ENCODE data around the gene CCIN. TPM values are rescaled to one million over a fixed set of nuclear protein-coding genes. Genes with fewer than 3 reads are reported as not detected.

The CCIN gene
- total RNA-seq, 1 experiment from 2014 or later = 0.20 TPM

GRCh38 chr9:36141288-36141687, 27.9 kb upstream of the CCIN start:
- no peak overlapping the region for H3K4me3 ChIP-seq (replicated peaks in 1 of 2; ENCODE audit: low read depth in 1 of 2, low read length in 2 of 2)
- DNase-seq (ENCODE audit: low read depth, low spot score) (no peak), ATAC-seq (no peak)
- no peaks in the 10 kb centered on the region for H3K79me2 ChIP-seq (ENCODE audit: insufficient read depth, low read length)
- H3K27ac ChIP-seq (ENCODE audit: low read depth, low read length) = no peak overlapping the region
- intact Hi-C loops (cut with micrococcal nuclease) = no loop called here
- H3K27me3 ChIP-seq (ENCODE audit: insufficient read depth, low read length) = no peaks in the 10 kb centered on the region
- TF ChIP-seq EZH2phosphoT487 (IDR thresholded peaks at IDR 0.05; ENCODE audit: borderline replicate concordance) = no peak
- TF ChIP-seq CTCF (IDR thresholded peaks at IDR 0.05 in 2 of 3, conservative IDR thresholded peaks at IDR 0.05 in 1 of 3; ENCODE audit: borderline replicate concordance in 1 of 3, insufficient read depth in 1 of 3, low read depth in 2 of 3, low read length in 2 of 3) = peak in 2 of 3 experiments; percentile 9 to 11; a peak in 1 of 6 replicates
- no peak overlapping the region for H3K9ac ChIP-seq (ENCODE audit: low read length)
- H2AFZ ChIP-seq (ENCODE audit: low read depth, low read length, poor library complexity, severe bottlenecking) = no peak overlapping the region
- ChIA-PET CTCF (no interaction called here), RAD21 (ENCODE audit: low non-redundant PET in 1 of 2, low total read pairs in 2 of 2, uncharacterized antibody in 2 of 2, unreplicated experiment in 2 of 2) (no interaction called here), POLR2A (no interaction called here)
- H3K9me3 ChIP-seq (ENCODE audit: control insufficient read depth in 1 of 2, insufficient read depth in 1 of 2, low read depth in 1 of 2, low read length in 2 of 2) = peaks cover 0 to 3% of the 10 kb centered on the region in 2 experiments; a peak in 1 of 4 replicates
- H3K9me2 ChIP-seq (ENCODE audit: insufficient read depth) = no peaks in the 10 kb centered on the region
- no peaks in the 10 kb centered on the region for H4K20me1 ChIP-seq (ENCODE audit: insufficient read depth)
- H3K36me3 ChIP-seq (ENCODE audit: control insufficient read depth in 1 of 2, insufficient read depth in 2 of 2, low read length in 2 of 2) = no peaks in the 10 kb centered on the region
- peaks cover 0 to 11% of the 10 kb centered on the region in 2 experiments; a peak in 1 of 4 replicates for H3K4me1 ChIP-seq (ENCODE audit: control insufficient read depth in 1 of 2, insufficient read depth in 2 of 2, low read length in 2 of 2)
- H3K4me2 ChIP-seq (ENCODE audit: low read length) = no peak overlapping the region
- BruUV-seq (replicated peaks) = no TSS peak

GRCh38 chr9:36141761-36142160, 27.4 kb upstream of the CCIN start:
- TF ChIP-seq SP1 (IDR thresholded peaks at IDR 0.05; ENCODE audit: low read depth) (no peak), EGR1 (IDR thresholded peaks at IDR 0.05; ENCODE audit: low read depth) (no peak), ELF1 (IDR thresholded peaks at IDR 0.05; ENCODE audit: borderline replicate concordance, low read depth) (no peak), CBX3 (IDR thresholded peaks at IDR 0.05; ENCODE audit: low read depth) (no peak), SIN3A (IDR thresholded peaks at IDR 0.05; ENCODE audit: low read depth) (no peak), ZNF274 (IDR thresholded peaks at IDR 0.05; ENCODE audit: low read depth, low read length) (no peak), EZH2 (IDR thresholded peaks at IDR 0.05) (no peak)
- Histone ChIP-seq H3K4me3 (replicated peaks in 1 of 2; ENCODE audit: low read depth in 1 of 2, low read length in 2 of 2) (no peak overlapping the region), H3K9ac (ENCODE audit: low read length) (no peak overlapping the region), H3K27ac (ENCODE audit: low read depth, low read length) (no peak overlapping the region), H3K79me2 (ENCODE audit: insufficient read depth, low read length) (no peaks in the 10 kb centered on the region), H3K4me1 (ENCODE audit: control insufficient read depth in 1 of 2, insufficient read depth in 2 of 2, low read length in 2 of 2) (peaks cover 0 to 10% of the 10 kb centered on the region in 2 experiments; a peak in 1 of 4 replicates), H3K9me2 (ENCODE audit: insufficient read depth) (no peaks in the 10 kb centered on the region), H3K9me3 (ENCODE audit: control insufficient read depth in 1 of 2, insufficient read depth in 1 of 2, low read depth in 1 of 2, low read length in 2 of 2) (peaks cover 0 to 3% of the 10 kb centered on the region in 2 experiments; a peak in 1 of 4 replicates), H3K27me3 (ENCODE audit: insufficient read depth, low read length) (no peaks in the 10 kb centered on the region), H3K36me3 (ENCODE audit: control insufficient read depth in 1 of 2, insufficient read depth in 2 of 2, low read length in 2 of 2) (no peaks in the 10 kb centered on the region), H2AFZ (ENCODE audit: low read depth, low read length, poor library complexity, severe bottlenecking) (no peak overlapping the region), H3K4me2 (ENCODE audit: low read length) (no peak overlapping the region), H4K20me1 (ENCODE audit: insufficient read depth) (no peaks in the 10 kb centered on the region)
- intact Hi-C loops (cut with micrococcal nuclease) = no loop called here
- CTCF ChIA-PET = no interaction called here
- DNase-seq (ENCODE audit: low read depth, low spot score) (no peak), ATAC-seq (no peak)
- BruUV-seq (replicated peaks) = no TSS peak
- RAD21 ChIA-PET (ENCODE audit: low non-redundant PET in 1 of 2, low total read pairs in 2 of 2, uncharacterized antibody in 2 of 2, unreplicated experiment in 2 of 2) = no interaction called here
- POLR2A ChIA-PET = no interaction called here

All from HCT116 (cell line).